Vagina (tissue), 2 donors: ENCODE measurements around the gene TMEM163.

ENCODE experiments used
- CTCF ChIP-seq, 3 experiments: fragments of 450-650 bp in 2 of 3; fragments of 200-600 bp in 1 of 3; sonication (generic) in 1 of 3; IDR thresholded peaks; one replicate each; pipeline ENCODE4 v1.5.1; 2017 to 2019; ENCODE audit warnings: antibody characterized with exemption in 3 of 3, mild to moderate bottlenecking in 2 of 3, moderate library complexity in 2 of 3
- POLR2A ChIP-seq, 2 donors: fragments of 450-650 bp; IDR thresholded peaks; one replicate each; pipeline ENCODE4 v1.6.1; 2017; ENCODE audit warnings: antibody characterized with exemption in 2 of 2, mild to moderate bottlenecking in 2 of 2, moderate library complexity in 2 of 2

GRCh38 chr2:134745023-134745422 lies 26.2 kb upstream of the TMEM163 start:
- TF ChIP-seq CTCF (IDR thresholded peaks at IDR 0.05) (no peak), POLR2A (IDR thresholded peaks at IDR 0.05) (no peak)
